Naive thymus-derived CD4-positive, alpha-beta T cell (primary cell): Measurements from ENCODE around the gene TRIM31. TPM values are rescaled to one million over a fixed set of nuclear protein-coding genes. Genes with fewer than 3 reads are reported as not detected.
"Not testable (repeated sequence)": the region's sequence is repeated elsewhere in the genome, so short reads cannot be mapped to it uniquely, and the experiment has no call there.

Experiments
- ATAC-seq: fragments of 150-1000 bp; cut with Tn5 transposase; 2 replicates; pipeline ENCODE4 v1.10.0; 2021; ENCODE audit warnings: mild to moderate bottlenecking, moderate library complexity
- CTCF ChIA-PET: fragments of 350-600 bp; sonication (Branson Sonifier 250); formaldehyde crosslinking; loops from one replicate; lab custom pipeline; 2021; ENCODE audit warnings: antibody characterized with exemption; lab: Charles Lee
- POLR2A ChIA-PET: fragments of 350-600 bp; sonication (Branson Sonifier 250); formaldehyde crosslinking; loops from one replicate; lab custom pipeline; 2021; ENCODE audit warnings: antibody characterized with exemption, inconsistent platforms; lab: Charles Lee
- DNase-seq, 9 donors: peaks; one replicate each; pipeline versions ENCODE4 v3.0.0 to v3.0.0-alpha.2; 2020 to 2022; ENCODE audit warnings: mixed read lengths in 1 of 9
- H3K27ac ChIP-seq: one replicate; pipeline ENCODE4 v1.7.0; 2013; ENCODE audit warnings: mild to moderate bottlenecking, low read depth, low read length, moderate library complexity
- H3K27me3 ChIP-seq, 2 donors: one replicate each; pipeline ENCODE4 v1.7.0; 2013; ENCODE audit warnings: low read length in 2 of 2, mild to moderate bottlenecking in 2 of 2, moderate library complexity in 2 of 2; ENCODE audit not compliant: control insufficient read depth in 2 of 2, insufficient read depth in 2 of 2
- H3K36me3 ChIP-seq, 3 experiments: 1 replicate in 2 of 3; 2 replicates in 1 of 3; pipeline ENCODE4 v1.7.0; 2013; ENCODE audit warnings: low read length in 3 of 3, mild to moderate bottlenecking in 3 of 3, moderate library complexity in 1 of 3; ENCODE audit not compliant: insufficient read depth in 3 of 3, control insufficient read depth in 2 of 3
- H3K4me1 ChIP-seq, 2 donors: one replicate each; pipeline ENCODE4 v1.7.0; 2013; ENCODE audit warnings: low read length in 2 of 2, mild to moderate bottlenecking in 2 of 2, moderate library complexity in 1 of 2; ENCODE audit not compliant: control insufficient read depth in 2 of 2, insufficient read depth in 2 of 2
- H3K4me3 ChIP-seq: 2 replicates; pipeline ENCODE4 v1.7.0; 2013; ENCODE audit warnings: mild to moderate bottlenecking, low read length
- H3K9me3 ChIP-seq, 3 experiments: 1 replicate in 2 of 3; 2 replicates in 1 of 3; pipeline ENCODE4 v1.7.0; 2013; ENCODE audit warnings: low read length in 3 of 3; ENCODE audit not compliant: control insufficient read depth in 2 of 3
- H3K27ac Mint-ChIP-seq, 9 donors: one replicate each; pipeline ENCODE4 v1.8.0; 2020 to 2022; ENCODE audit warnings: mixed read lengths in 9 of 9, mild to moderate bottlenecking in 8 of 9, moderate library complexity in 5 of 9, inconsistent platforms in 2 of 9
- H3K27me3 Mint-ChIP-seq, 5 donors: one replicate each; pipeline ENCODE4 v1.8.0; 2021 to 2022; ENCODE audit warnings: mixed read lengths in 5 of 5, mild to moderate bottlenecking in 1 of 5
- H3K36me3 Mint-ChIP-seq, 5 donors: one replicate each; pipeline ENCODE4 v1.8.0; 2020 to 2022; ENCODE audit warnings: mixed read lengths in 5 of 5, mild to moderate bottlenecking in 3 of 5, inconsistent platforms in 1 of 5
- H3K4me1 Mint-ChIP-seq, 7 donors: one replicate each; pipeline ENCODE4 v1.8.0; 2020 to 2022; ENCODE audit warnings: mixed read lengths in 7 of 7, mild to moderate bottlenecking in 3 of 7, inconsistent platforms in 1 of 7
- H3K4me3 Mint-ChIP-seq, 10 donors: one replicate each; pipeline ENCODE4 v1.8.0; 2020 to 2022; ENCODE audit warnings: mild to moderate bottlenecking in 10 of 10, mixed read lengths in 10 of 10, moderate library complexity in 6 of 10, inconsistent platforms in 2 of 10
- H3K9me3 Mint-ChIP-seq, 11 donors: one replicate each; pipeline ENCODE4 v1.8.0; 2020 to 2022; ENCODE audit warnings: mixed read lengths in 11 of 11, mild to moderate bottlenecking in 4 of 11, inconsistent platforms in 1 of 11, moderate library complexity in 1 of 11
- intact Hi-C, 2 donors: fragments of 100-400 bp; cut with micrococcal nuclease; formaldehyde crosslinking; loops; one replicate each; pipeline ENCODE4 v1.15.1; 2023
- polyA plus RNA-seq, 2 donors: library from polyadenylated mRNA; unstranded; fragments of 300-500 nt; fragmentation: Illumina TruSeq; gene quantifications; one replicate each; pipeline ENCODE4 v1.2.3, GENCODE V29; 2021
- total RNA-seq, 6 experiments: library from RNA in 5 of 6; stranded (reverse) in 5 of 6; gene quantifications; 1 replicate in 5 of 6; 2 replicates in 1 of 6; pipeline ENCODE4 v1.2.3 and lab custom pipeline; 2021 to 2026

TRIM31 gene
- total and polyA plus RNA-seq, 7 experiments from 2014 or later, result 0.32 to 0.59 (median 0.32) TPM; not detected in 4

GRCh38 chr6:30149234-30149633, 36.3 kb upstream of the TRIM31 start:
- no peak overlapping the region for H3K27ac ChIP-seq
- ATAC-seq (no peak), DNase-seq (no peak)
- ChIA-PET POLR2A (no interaction called here), CTCF (no interaction called here)
- no peaks in the 10 kb centered on the region for H3K9me3 ChIP-seq
- H3K4me1 ChIP-seq, result no peaks in the 10 kb centered on the region
- no peaks in the 10 kb centered on the region for H3K36me3 ChIP-seq
- no peak overlapping the region for H3K27ac Mint-ChIP-seq
- H3K36me3 Mint-ChIP-seq, result no peaks in the 10 kb centered on the region
- H3K4me1 Mint-ChIP-seq, result peaks cover 0 to 12% (median 4%) of the 10 kb centered on the region in 7 donors
- no peaks in the 10 kb centered on the region for H3K9me3 Mint-ChIP-seq
- intact Hi-C loops, result no loop called here
- no peak overlapping the region for H3K4me3 Mint-ChIP-seq
- H3K27me3 ChIP-seq, result no peaks in the 10 kb centered on the region
- no peak overlapping the region for H3K4me3 ChIP-seq
- peaks cover 9 to 37% (median 21%) of the 10 kb centered on the region in 5 donors for H3K27me3 Mint-ChIP-seq

- Mint-ChIP-seq H3K36me3 (no peaks in the 10 kb centered on the region), H3K9me3 (no peaks in the 10 kb centered on the region), H3K4me1 (peaks cover 0 to 8% (median 4%) of the 10 kb centered on the region in 7 donors), H3K27ac (no peak overlapping the region), H3K4me3 (no peak overlapping the region), H3K27me3 (peaks cover 14 to 33% (median 32%) of the 10 kb centered on the region in 5 donors)
- Histone ChIP-seq H3K36me3 (no peaks in the 10 kb centered on the region), H3K27me3 (no peaks in the 10 kb centered on the region), H3K4me3 (no peak overlapping the region), H3K27ac (no peak overlapping the region), H3K9me3 (no peaks in the 10 kb centered on the region), H3K4me1 (no peaks in the 10 kb centered on the region)
- POLR2A ChIA-PET, result no interaction called here
- ATAC-seq, result peak; percentile 37
- intact Hi-C loops, result no loop called here
- CTCF ChIA-PET, result no interaction called here
- DNase-seq, result no peak
Observed at GRCh38 chr6:30147096-30147495, 34.2 kb upstream of the TRIM31 start.

- no peaks in the 10 kb centered on the region for H3K36me3 Mint-ChIP-seq
- H3K4me1 Mint-ChIP-seq, result peaks cover 0 to 4% (median 0%) of the 10 kb centered on the region in 7 donors
- no peaks in the 10 kb centered on the region for H3K9me3 ChIP-seq
- H3K36me3 ChIP-seq, result no peaks in the 10 kb centered on the region
- DNase-seq, result no peak
- no peaks in the 10 kb centered on the region for H3K9me3 Mint-ChIP-seq
- H3K27ac ChIP-seq, result no peak overlapping the region
- peaks cover 24 to 42% (median 40%) of the 10 kb centered on the region in 5 donors for H3K27me3 Mint-ChIP-seq
- H3K4me1 ChIP-seq, result no peaks in the 10 kb centered on the region
- no peak for ATAC-seq
- intact Hi-C loops, result no loop called here
- H3K27me3 ChIP-seq, result no peaks in the 10 kb centered on the region
- no peak overlapping the region for H3K27ac Mint-ChIP-seq
- ChIA-PET POLR2A (no interaction called here), CTCF (no interaction called here)
- no peak overlapping the region for H3K4me3 ChIP-seq
- H3K4me3 Mint-ChIP-seq, result no peak overlapping the region
Observed at GRCh38 chr6:30145818-30146217, 32.9 kb upstream of the TRIM31 start.

GRCh38 chr6:30144811-30145210, 31.9 kb upstream of the TRIM31 start:
- H3K4me1 Mint-ChIP-seq, result peaks cover 0 to 4% (median 0%) of the 10 kb centered on the region in 7 donors
- H3K4me3 Mint-ChIP-seq, result no peak overlapping the region
- no peaks in the 10 kb centered on the region for H3K27me3 ChIP-seq
- peaks cover 0 to 2% (median 0%) of the 10 kb centered on the region in 11 donors for H3K9me3 Mint-ChIP-seq
- H3K9me3 ChIP-seq, result no peaks in the 10 kb centered on the region
- H3K27ac ChIP-seq, result no peak overlapping the region
- H3K4me1 ChIP-seq, result no peaks in the 10 kb centered on the region
- ChIA-PET POLR2A (interaction anchor here (0.7 kb wide), 1 partner anchor 160 kb away, joined by 3 read pairs; no protein-coding TSS in a partner anchor), CTCF (no interaction called here)
- DNase-seq (no peak), ATAC-seq (no peak)
- no peak overlapping the region for H3K27ac Mint-ChIP-seq
- intact Hi-C loops, result no loop called here
- H3K4me3 ChIP-seq, result no peak overlapping the region
- no peaks in the 10 kb centered on the region for H3K36me3 Mint-ChIP-seq
- H3K27me3 Mint-ChIP-seq, result peaks cover 31 to 48% (median 36%) of the 10 kb centered on the region in 5 donors
- no peaks in the 10 kb centered on the region for H3K36me3 ChIP-seq

GRCh38 chr6:30143780-30144179, 30.9 kb upstream of the TRIM31 start:
- no peaks in the 10 kb centered on the region for H3K36me3 Mint-ChIP-seq
- no peaks in the 10 kb centered on the region for H3K36me3 ChIP-seq
- ATAC-seq (no peak), DNase-seq (no peak)
- peaks cover 0 to 2% (median 0%) of the 10 kb centered on the region in 11 donors for H3K9me3 Mint-ChIP-seq
- H3K27me3 Mint-ChIP-seq, result peaks cover 34 to 55% (median 40%) of the 10 kb centered on the region in 5 donors
- no peaks in the 10 kb centered on the region for H3K27me3 ChIP-seq
- no peak overlapping the region for H3K4me3 Mint-ChIP-seq
- CTCF ChIA-PET, result interaction anchor here (0.8 kb wide), 1 partner anchor 88 kb away, joined by 3 read pairs; no protein-coding TSS in a partner anchor
- H3K9me3 ChIP-seq, result no peaks in the 10 kb centered on the region
- intact Hi-C loops, result no loop called here
- peaks cover 0 to 4% (median 0%) of the 10 kb centered on the region in 7 donors for H3K4me1 Mint-ChIP-seq
- H3K4me3 ChIP-seq, result no peak overlapping the region
- H3K4me1 ChIP-seq, result no peaks in the 10 kb centered on the region
- POLR2A ChIA-PET, result no interaction called here
- H3K27ac Mint-ChIP-seq, result no peak overlapping the region
- no peak overlapping the region for H3K27ac ChIP-seq

GRCh38 chr6:30142665-30143064, 29.8 kb upstream of the TRIM31 start:
- no peak overlapping the region for H3K4me3 Mint-ChIP-seq
- H3K4me3 ChIP-seq, result no peak overlapping the region
- H3K36me3 ChIP-seq, result no peaks in the 10 kb centered on the region
- ChIA-PET CTCF (no interaction called here), POLR2A (no interaction called here)
- H3K27me3 ChIP-seq, result no peaks in the 10 kb centered on the region
- ATAC-seq (no peak), DNase-seq (no peak)
- H3K27ac Mint-ChIP-seq, result no peak overlapping the region
- H3K27ac ChIP-seq, result no peak overlapping the region
- H3K4me1 Mint-ChIP-seq, result peaks cover 0 to 4% (median 0%) of the 10 kb centered on the region in 7 donors
- H3K9me3 Mint-ChIP-seq, result peaks cover 0 to 2% (median 0%) of the 10 kb centered on the region in 11 donors
- intact Hi-C loops, result no loop called here
- H3K27me3 Mint-ChIP-seq, result peaks cover 28 to 66% (median 42%) of the 10 kb centered on the region in 5 donors
- H3K9me3 ChIP-seq, result no peaks in the 10 kb centered on the region
- H3K4me1 ChIP-seq, result no peaks in the 10 kb centered on the region
- no peaks in the 10 kb centered on the region for H3K36me3 Mint-ChIP-seq

GRCh38 chr6:30140240-30140639, 27.4 kb upstream of the TRIM31 start:
- H3K27ac ChIP-seq, H3K9me3 ChIP-seq, H3K27me3 ChIP-seq, H3K4me1 ChIP-seq, ATAC-seq, H3K27ac Mint-ChIP-seq, H3K4me1 Mint-ChIP-seq, H3K4me3 Mint-ChIP-seq, H3K9me3 Mint-ChIP-seq, H3K36me3 Mint-ChIP-seq, POLR2A ChIA-PET, CTCF ChIA-PET, H3K4me3 ChIP-seq, H3K36me3 ChIP-seq, DNase-seq, intact Hi-C loops: not testable (repeated sequence)
- peaks cover 22 to 77% (median 43%) of the 10 kb centered on the region in 5 donors for H3K27me3 Mint-ChIP-seq
